Upper lobe of left lung (tissue), 6 donors: ENCODE results near the gene ALDH3B2. TPM values are rescaled to one million over a fixed set of nuclear protein-coding genes. Genes with fewer than 3 reads are reported as not detected.

Experiments
- ATAC-seq, 2 donors: fragments of 200-7000 bp; cut with Tn5 transposase; one replicate each; pipeline ENCODE4 v1.9.1; 2022; ENCODE audit warnings: mild to moderate bottlenecking in 2 of 2, moderate library complexity in 2 of 2; ENCODE audit not compliant: low FRiP score in 2 of 2
- DNase-seq, 2 donors: peaks; one replicate each; pipeline ENCODE4 v3.0.0-alpha.2; 2019 to 2020
- H3K27ac ChIP-seq, 4 donors: fragments of 200-600 bp; sonication (generic); one replicate each; pipeline ENCODE4 v1.5.1; 2016 to 2019
- H3K27me3 ChIP-seq, 4 donors: fragments of 200-600 bp; sonication (generic); one replicate each; pipeline ENCODE4 v1.5.1; 2017 to 2019
- H3K36me3 ChIP-seq, 4 donors: fragments of 200-600 bp; sonication (generic); one replicate each; pipeline ENCODE4 v1.5.1; 2016 to 2019
- H3K4me1 ChIP-seq, 4 donors: fragments of 200-600 bp; sonication (generic); one replicate each; pipeline ENCODE4 v1.5.1; 2018 to 2019
- H3K4me3 ChIP-seq, 4 donors: fragments of 200-600 bp; sonication (generic); one replicate each; pipeline ENCODE4 v1.5.1; 2017 to 2019; ENCODE audit warnings: mild to moderate bottlenecking in 2 of 4, moderate library complexity in 1 of 4
- H3K9me3 ChIP-seq, 4 donors: fragments of 200-600 bp; sonication (generic); one replicate each; pipeline ENCODE4 v1.5.1; 2018 to 2019
- EP300 ChIP-seq, 4 donors: sonication (generic); formaldehyde crosslinking; IDR thresholded peaks; one replicate each; pipeline ENCODE4 v1.5.1; 2017; ENCODE audit warnings: antibody characterized with exemption in 4 of 4, control low read depth in 2 of 4
- POLR2A ChIP-seq, 4 donors: fragments of 450-650 bp; IDR thresholded peaks; one replicate each; pipeline ENCODE4 v1.5.1; 2016 to 2017; ENCODE audit warnings: antibody characterized with exemption in 4 of 4, mild to moderate bottlenecking in 2 of 4
- POLR2AphosphoS5 ChIP-seq, 2 donors: sonication (generic); formaldehyde crosslinking; IDR thresholded peaks; one replicate each; pipeline ENCODE4 v1.5.1; 2017; ENCODE audit warnings: antibody characterized with exemption in 2 of 2
- WGBS, 2 donors: methylation state at CpG; one replicate each; pipeline ENCODE4 v1.1.5; 2017 to 2018; 5-methylcytosine and 5-hydroxymethylcytosine counted together
- total RNA-seq, 6 donors: library from RNA; depleted of rRNA in 4 of 6; stranded (reverse); fragments of >200 nt in 4 of 6; gene quantifications; one replicate each; pipeline versions ENCODE4 v1.1.0 to v1.2.1, GENCODE V29; 2016 to 2021
- TF ChIP-seq, protein P1 (sequence below), 6 experiments: fragments of 450-650 bp in 4 of 6; fragments of 200-600 bp in 2 of 6; sonication (generic) in 2 of 6; IDR thresholded peaks; one replicate each; pipeline ENCODE4 v1.5.1; 2016 to 2019; ENCODE audit warnings: antibody characterized with exemption in 6 of 6
- donor health status: DM: no; HTN: no; CAD: no; lungs with moderate emphysema.
- donor health status: DM: no; HTN: yes; CAD: no; lungs with severe emphysema.

The ALDH3B2 gene
- total RNA-seq, 6 donors from 2014 or later = 0.30 to 6.4 (median 0.86) TPM; not detected in 1

DNA sequence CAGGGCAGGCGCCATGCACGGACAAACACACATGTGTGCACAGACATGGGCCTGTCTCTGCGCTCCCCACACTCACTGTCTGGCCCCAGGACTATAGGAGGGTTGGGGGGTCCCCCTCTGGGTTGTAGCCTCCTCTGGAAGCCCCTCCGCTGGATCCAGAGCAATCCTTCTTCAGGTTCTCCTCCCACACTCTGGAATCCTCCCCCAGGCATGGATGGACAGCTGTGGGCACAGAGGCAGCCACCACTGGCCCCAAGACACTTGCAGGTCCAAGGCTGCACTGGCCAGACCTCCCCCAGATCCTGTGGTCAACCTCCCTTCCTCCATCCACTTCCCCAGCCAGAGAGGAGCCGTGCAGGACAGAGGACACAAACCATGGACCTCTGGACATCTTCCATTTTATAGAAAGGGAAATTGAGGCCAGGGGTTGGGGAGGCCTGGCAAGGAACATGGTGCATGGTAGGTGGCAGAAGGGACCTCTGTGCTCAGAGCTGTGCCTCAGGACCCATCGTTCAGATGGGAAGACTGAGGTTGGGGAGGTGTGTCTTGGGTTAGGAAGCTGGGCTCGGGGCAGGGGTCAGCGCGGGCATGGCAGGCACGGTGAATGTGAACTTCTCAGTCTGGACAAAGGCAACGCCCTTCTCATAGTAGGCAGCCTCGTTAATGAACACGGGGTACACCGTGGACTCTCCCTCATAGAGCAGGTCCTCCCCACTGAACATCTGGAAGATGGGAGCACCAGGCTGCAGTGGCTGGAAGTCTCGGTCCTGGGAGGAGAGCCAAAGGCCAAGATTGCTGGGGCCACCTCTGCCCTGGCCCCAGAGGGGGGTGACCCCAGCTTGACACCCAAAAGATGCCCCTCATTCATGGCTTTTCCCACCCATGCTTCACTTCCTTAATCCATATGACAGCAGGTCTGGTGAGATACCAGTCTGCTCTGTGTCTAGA is 32.0 kb downstream of the ALDH3B2 start:
- peaks cover 0 to 6% (median 0%) of the 10 kb centered on the region in 4 donors for H3K4me1 ChIP-seq
- no peak overlapping the region for H3K27ac ChIP-seq
- WGBS, 2 donors = 89 to 91% methylated on average over 12 to 15 of the region's 15 CpGs
- peak in 1 of 2 donors; percentile 36 for DNase-seq
- TF ChIP-seq POLR2A (IDR thresholded peaks at IDR 0.05) (no peak), EP300 (IDR thresholded peaks at IDR 0.05) (no peak), POLR2AphosphoS5 (IDR thresholded peaks at IDR 0.05) (no peak)
- TF ChIP-seq, protein P1, sequence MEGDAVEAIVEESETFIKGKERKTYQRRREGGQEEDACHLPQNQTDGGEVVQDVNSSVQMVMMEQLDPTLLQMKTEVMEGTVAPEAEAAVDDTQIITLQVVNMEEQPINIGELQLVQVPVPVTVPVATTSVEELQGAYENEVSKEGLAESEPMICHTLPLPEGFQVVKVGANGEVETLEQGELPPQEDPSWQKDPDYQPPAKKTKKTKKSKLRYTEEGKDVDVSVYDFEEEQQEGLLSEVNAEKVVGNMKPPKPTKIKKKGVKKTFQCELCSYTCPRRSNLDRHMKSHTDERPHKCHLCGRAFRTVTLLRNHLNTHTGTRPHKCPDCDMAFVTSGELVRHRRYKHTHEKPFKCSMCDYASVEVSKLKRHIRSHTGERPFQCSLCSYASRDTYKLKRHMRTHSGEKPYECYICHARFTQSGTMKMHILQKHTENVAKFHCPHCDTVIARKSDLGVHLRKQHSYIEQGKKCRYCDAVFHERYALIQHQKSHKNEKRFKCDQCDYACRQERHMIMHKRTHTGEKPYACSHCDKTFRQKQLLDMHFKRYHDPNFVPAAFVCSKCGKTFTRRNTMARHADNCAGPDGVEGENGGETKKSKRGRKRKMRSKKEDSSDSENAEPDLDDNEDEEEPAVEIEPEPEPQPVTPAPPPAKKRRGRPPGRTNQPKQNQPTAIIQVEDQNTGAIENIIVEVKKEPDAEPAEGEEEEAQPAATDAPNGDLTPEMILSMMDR (IDR thresholded peaks at IDR 0.05) = no peak
- no peaks in the 10 kb centered on the region for H3K36me3 ChIP-seq
- H3K27me3 ChIP-seq = peaks cover 0 to 10% (median 0%) of the 10 kb centered on the region in 4 donors
- no peaks in the 10 kb centered on the region for H3K9me3 ChIP-seq
- H3K4me3 ChIP-seq = no peak overlapping the region
- ATAC-seq = no peak

DNA sequence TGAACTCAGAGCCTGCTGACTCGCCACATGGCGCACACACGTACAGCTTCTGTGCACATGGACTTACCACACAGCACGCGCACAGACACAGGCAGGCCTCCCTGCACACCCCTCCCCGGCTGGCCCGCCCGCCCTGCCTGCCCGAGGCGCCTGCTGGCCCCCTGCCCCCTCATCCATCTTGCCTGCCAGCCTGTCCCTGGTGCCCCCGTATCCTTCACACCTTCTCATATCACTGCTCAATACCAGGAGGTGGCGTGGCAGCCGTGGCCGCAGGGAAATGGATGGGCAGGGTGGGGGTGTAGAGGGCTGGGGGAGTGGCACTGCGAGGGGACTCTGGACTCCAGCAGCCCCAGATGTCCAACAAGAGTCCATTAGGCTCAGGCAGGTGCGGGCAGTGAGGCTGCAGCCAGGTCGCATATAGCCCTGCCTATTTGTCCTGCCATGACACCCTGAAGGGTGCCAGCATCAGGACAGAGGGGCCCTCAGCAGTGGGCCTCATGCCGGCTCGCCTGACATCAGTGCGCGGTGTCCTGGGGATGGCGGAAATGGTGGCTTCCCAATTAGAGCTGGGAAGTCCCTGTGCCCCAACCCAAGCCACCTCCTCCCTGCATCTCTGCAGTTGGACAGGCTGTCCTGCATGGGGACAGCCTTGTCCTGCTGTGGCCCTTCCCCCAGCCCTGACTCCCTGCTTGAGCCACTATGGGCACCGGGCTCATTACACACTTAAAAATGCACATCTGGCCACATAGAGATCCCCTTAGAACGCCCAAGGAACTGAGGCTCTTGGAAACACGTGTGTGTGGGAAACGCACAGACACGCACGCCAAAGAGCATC is 32.9 kb downstream of the ALDH3B2 start:
- peak in 1 of 2 donors; percentile 75 for DNase-seq

DNA sequence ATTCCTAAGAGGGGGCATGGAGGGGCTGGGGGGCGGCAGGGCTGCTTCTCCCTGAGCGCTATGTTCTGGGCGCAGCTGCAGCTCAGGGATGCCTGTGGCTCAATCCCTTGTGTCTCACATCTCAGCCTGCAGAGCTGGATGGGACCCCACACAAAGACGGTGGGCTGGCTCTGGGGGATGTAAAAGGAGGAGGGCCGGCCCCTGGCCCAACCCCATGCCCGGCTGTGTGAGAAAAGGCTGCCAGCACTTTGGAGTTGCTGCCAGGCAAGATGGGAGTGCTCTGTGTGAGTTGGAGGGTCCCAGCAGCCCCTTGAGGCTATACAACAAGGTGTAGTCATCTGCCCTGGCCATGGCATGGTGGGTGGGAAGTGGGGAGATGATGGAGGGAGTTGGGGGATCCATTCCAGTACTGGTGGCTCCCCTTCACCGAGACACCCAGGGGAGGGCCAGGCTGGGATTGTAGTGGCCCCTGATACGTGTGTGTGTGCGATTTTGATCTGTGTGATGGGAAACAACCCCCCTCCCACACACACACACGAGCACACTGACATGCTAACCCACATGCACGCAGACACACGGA is 33.6 kb downstream of the ALDH3B2 start:
- Histone ChIP-seq H3K36me3 (no peaks in the 10 kb centered on the region), H3K9me3 (no peaks in the 10 kb centered on the region), H3K4me3 (no peak overlapping the region), H3K27me3 (peaks cover 0 to 6% (median 0%) of the 10 kb centered on the region in 4 donors), H3K27ac (no peak overlapping the region), H3K4me1 (peaks cover 0 to 6% (median 0%) of the 10 kb centered on the region in 4 donors)
- ATAC-seq (no peak), DNase-seq (peak in 1 of 2 donors; percentile 62)
- 43 to 70% methylated on average over 5 to 12 of the region's 12 CpGs for WGBS, 2 donors
- TF ChIP-seq, protein P1 (IDR thresholded peaks at IDR 0.05) = no peak
- TF ChIP-seq POLR2A (IDR thresholded peaks at IDR 0.05) (no peak), EP300 (IDR thresholded peaks at IDR 0.05) (no peak), POLR2AphosphoS5 (IDR thresholded peaks at IDR 0.05) (no peak)

More for the DNA sequence above, 32.9 kb downstream of the ALDH3B2 start:
- Histone ChIP-seq H3K27me3 (peaks cover 0 to 7% (median 0%) of the 10 kb centered on the region in 4 donors), H3K36me3 (no peaks in the 10 kb centered on the region), H3K4me1 (peaks cover 0 to 6% (median 0%) of the 10 kb centered on the region in 4 donors), H3K4me3 (no peak overlapping the region), H3K27ac (no peak overlapping the region), H3K9me3 (no peaks in the 10 kb centered on the region)
- 79 to 84% methylated on average over 21 to 28 of the region's 28 CpGs for WGBS, 2 donors
- no peak for ATAC-seq
- TF ChIP-seq POLR2A (IDR thresholded peaks at IDR 0.05) (no peak), POLR2AphosphoS5 (IDR thresholded peaks at IDR 0.05) (no peak), EP300 (IDR thresholded peaks at IDR 0.05) (no peak)
- TF ChIP-seq, protein P1 (IDR thresholded peaks at IDR 0.05) = no peak

DNA sequence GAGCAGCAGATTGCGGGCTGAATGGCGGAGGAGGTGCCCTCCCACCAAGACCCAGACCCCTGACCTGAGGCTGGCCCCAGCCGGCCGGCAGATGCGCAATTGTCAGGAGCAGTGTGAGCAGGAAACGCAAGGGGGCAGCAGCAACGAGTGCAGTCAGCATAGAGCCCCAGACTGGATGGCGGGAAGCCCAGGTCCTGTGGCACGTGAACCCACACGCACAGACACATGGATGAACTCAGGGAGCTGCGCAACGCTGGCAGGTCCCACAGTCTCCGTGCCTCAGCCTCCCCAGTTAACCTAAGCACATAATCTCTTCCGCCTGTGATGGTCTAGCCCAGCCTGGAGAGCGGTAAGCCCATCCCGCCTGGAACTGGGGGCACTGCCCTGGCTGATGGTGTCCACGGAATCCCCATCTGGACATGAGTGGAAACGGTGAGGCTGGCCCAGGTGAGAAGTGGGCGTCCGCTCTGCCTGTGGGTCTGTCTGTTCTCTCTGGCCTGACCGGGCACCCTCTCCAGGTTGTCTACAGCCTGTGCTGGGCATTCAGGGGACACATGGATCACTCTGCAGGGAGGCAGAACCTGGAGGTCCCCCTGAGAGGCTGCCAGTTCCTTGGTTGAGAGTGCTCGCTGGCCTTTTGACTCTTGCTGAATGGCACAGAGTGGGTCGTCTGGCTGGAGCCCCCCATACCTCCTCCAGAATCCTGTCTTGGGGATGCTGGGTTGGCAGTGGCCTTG is 34.2 kb downstream of the ALDH3B2 start:
- H3K27ac ChIP-seq = no peak overlapping the region
- peak; percentile 68 to 83 for DNase-seq
- H3K36me3 ChIP-seq = no peaks in the 10 kb centered on the region
- ATAC-seq = peak; percentile 71 to 81
- peaks cover 0 to 6% (median 0%) of the 10 kb centered on the region in 4 donors for H3K27me3 ChIP-seq
- peaks cover 0 to 6% (median 0%) of the 10 kb centered on the region in 4 donors for H3K4me1 ChIP-seq
- TF ChIP-seq POLR2A (IDR thresholded peaks at IDR 0.05) (no peak), EP300 (IDR thresholded peaks at IDR 0.05) (no peak)
- TF ChIP-seq, protein P1 (IDR thresholded peaks at IDR 0.05) = peak; percentile 52 to 79 (median 65)
- 48 to 55% methylated on average over 11 to 19 of the region's 23 CpGs for WGBS, 2 donors
- no peaks in the 10 kb centered on the region for H3K9me3 ChIP-seq
- H3K4me3 ChIP-seq = no peak overlapping the region
